ENCODE results near the gene CCDC146.
A peak's percentile ranks its signal among the peaks of the same experiment; 100 is the strongest.
"Not testable (repeated sequence)": the region's sequence is repeated elsewhere in the genome, so short reads cannot be mapped to it uniquely, and the experiment has no call there.

The CCDC146 gene

GRCh38 chr7:77154917-77155464 is 32.6 kb downstream of the CCDC146 start:
- not testable (repeated sequence) for DNase-seq

GRCh38 chr7:77155601-77156377 is 33.4 kb downstream of the CCDC146 start:
- not testable (repeated sequence) for DNase-seq

DNA sequence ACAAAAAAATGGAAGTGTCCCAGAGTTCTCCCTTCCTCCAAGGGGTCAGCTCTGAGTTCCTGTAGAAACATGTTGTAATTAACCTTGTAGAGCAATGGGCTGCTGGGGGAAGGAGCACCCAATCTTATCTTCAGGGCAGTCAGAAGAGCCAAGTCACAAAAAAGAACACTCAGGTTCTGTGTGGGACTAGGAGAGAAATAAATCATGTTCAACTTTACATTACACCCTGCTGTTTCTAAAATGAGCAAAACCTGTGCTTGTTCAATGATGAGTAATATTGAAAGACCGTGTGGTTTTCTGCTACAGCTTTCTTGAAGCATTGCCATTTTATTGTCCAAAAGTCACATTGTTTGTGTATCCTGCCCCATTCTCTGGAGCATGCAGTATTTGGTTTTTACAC is 34.6 kb downstream of the CCDC146 start:
- not testable (repeated sequence) for DNase-seq

- no peak for DNase-seq
These were observed 35.0 kb downstream of the CCDC146 start for GRCh38 chr7:77157446-77157845.

DNA sequence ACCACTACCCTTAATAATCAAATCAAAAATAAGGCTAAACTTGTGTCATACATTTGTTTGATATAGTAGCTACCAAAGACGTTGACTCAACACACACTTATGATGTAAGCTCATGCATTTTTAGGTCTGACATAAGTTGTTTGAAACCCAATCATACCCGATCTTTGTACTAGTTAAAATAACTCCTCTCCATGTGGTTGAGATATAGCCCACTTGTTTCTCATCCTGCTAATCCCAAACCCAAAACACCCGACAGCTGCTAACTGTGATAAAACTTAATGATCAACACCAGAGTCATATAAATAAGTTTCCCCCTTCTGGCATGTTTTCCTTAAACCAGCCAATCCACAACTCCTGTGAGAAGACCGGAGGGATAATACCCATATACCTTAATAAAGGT is 48.7 kb downstream of the CCDC146 start:
- not testable (repeated sequence) for DNase-seq

DNA sequence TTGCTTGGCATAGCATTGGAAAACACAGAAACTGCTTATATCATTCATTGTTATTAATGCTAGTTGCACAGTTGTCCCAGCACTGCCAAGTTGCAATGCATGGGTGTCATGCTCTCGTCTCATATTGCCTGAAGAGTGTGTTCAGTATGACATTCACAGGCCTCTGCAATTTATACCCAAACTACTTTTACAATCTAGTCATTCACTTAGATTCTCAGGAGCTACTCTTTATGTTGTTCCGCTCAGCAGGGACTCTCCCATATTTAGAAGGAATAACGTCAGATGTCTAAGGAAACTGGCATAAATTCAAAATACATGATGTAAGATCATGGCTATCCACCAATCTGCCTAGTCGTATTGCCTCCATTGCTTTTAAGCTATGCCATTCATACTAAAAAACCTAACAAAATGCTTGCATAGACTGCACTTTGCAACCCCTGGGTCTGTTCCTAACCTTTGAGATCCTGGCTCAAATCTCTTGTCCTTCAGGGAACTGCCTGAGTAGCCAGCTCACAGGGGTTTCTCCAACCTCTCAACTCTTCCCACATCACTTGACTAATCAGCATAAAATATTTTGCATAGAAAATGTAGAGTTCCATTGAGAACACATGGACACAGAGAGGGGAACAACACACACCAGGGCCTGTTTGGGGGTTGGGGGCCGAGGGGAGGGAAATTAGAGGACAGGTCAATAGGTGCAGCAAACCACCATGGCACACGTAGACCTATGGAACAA is 50.2 kb downstream of the CCDC146 start:
- not testable (repeated sequence) for DNase-seq

- DNase-seq: not testable (repeated sequence)
These were observed 52.0 kb downstream of the CCDC146 start for GRCh38 chr7:77174418-77174817.

GRCh38 chr7:77175274-77175800 is 52.9 kb downstream of the CCDC146 start:
- not testable (repeated sequence) for DNase-seq

DNA sequence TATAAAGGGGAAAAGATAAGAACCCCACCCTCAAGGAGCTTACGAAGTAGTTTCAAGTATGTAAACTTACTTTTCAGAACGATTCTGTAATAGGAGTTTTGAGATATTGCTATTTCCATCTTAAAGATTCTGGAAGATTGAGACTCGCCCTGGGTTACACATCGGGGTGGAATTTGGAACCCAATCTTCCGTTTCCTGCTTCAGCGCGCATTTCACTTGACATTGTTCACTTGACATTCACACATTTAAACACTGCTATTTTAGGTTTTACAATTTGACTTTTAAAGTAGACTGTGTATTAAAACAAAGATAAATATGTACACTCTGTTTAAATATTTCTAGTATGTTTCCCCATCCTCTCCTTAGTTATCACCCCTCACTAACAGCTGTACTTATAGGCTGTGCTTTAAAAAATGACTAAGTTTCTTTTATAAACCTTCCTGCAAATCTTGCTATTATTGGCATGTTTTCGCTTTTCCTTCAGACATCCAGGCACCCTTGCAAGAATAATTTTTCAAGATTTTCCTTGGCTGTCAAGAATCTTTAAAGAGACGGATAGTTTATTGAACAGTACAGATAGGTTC is 55.0 kb downstream of the CCDC146 start:
- not testable (repeated sequence) for DNase-seq

DNA sequence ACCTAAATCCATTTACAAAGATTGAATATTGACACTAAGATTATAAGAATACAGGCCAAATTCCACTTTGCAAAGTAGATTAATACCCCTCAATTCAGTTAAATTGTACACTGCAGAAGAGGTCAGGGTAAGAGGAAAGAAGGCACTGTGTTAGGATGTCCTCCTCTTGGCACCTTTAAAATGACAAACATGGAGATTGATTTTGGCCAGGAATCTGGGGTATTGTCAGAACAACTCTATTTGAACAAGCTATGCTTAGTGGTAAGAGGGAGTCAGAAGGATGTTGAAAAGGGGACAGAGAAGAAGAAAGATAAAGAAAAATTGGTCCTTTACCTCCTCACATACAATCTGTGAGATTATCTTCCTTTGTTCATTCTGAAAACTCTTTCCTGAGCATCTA is 55.6 kb downstream of the CCDC146 start:
- not testable (repeated sequence) for DNase-seq

GRCh38 chr7:77181015-77181595 is 58.7 kb downstream of the CCDC146 start:
- no peak for DNase-seq

DNA sequence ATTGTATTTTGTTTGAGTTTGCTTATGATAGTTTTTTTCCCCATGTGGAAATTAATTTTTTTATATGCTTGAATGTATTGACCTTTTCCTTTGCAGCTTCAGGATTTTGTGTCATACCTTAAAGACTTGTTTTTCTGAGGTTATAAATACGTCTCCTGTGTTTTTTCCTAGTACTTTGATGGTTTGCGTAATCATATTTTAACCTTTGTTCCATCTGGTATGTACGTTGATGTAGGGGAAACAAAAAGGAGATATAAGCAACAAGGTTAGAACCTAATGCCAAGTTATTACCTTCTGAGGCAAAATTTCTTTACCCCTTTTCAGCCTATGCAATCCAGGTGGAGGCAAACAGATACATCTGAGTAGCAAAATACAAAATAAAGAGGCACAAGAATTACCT is 59.3 kb downstream of the CCDC146 start:
- no peak for DNase-seq

DNA sequence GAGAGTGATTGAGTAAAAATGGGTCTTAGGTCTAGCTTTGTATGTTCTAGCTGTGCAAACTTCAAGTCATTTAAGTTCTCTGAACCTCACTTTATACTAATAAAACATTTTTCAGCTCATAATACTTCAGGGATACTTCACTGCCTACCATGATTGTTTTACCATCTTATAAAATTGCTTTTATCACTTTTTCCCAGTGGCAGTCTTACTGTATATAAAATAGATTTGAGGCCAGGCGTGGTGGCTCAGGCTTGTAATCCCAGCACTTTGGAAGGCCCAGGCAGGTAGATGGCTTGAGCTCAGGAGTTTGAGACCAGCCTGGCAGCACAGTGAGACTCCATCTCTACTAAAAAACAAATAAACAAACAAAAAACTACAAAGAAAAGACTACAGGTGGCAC is 59.8 kb downstream of the CCDC146 start:
- DNase-seq: no peak

DNA sequence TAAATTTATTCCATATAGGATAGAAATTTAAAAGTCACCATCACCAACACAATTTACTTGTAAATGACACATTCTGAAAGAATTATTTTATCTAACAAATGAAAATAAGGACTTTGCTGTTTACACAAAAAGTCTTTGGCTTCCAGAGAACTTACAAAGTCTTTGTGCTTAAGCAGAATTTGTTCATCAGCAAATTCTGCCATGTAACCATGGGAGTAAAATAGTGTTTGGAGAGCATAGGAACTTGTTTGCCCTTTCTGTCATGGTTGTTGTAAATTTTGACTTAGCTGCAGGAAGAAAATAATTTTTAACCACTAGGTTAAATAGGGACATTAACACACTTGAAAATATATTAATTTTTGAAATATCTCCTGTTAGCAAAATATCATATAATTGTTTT is 62.0 kb downstream of the CCDC146 start:
- DNase-seq: no peak

GRCh38 chr7:77184990-77185389 is 62.6 kb downstream of the CCDC146 start:
- DNase-seq: no peak

GRCh38 chr7:77185866-77186265 is 63.5 kb downstream of the CCDC146 start:
- no peak for DNase-seq

DNA sequence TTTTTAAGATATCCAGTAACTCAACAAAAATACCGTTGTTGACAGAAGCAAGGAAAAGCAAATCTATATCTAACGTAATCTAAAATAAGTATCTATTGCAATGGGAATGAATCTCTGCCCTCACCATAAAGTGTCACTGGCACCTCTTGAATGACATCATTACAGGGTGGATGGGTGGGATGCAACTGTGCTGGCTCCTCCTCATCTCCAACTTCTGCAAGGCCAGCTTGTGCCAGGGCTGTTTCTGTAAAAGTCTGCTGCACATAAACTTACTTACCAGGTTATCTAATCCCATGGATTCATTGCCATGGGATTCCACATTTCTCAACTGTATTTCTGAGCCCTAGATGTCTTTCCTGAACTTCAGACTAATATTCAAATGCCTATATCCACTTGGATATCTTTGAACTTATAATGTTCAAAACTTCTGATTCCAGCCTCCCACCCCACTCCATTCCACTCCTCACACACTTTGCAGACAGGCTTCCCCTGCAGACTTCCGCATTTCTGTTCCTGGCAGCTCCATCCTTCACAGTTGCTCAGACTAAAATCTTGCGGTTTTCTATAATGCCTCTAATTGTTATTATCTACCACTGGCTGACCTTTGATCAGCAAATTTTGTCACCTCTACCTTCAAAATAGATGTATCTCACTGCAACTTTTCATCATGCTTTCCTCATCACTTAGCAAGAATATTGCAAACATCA is 66.5 kb downstream of the CCDC146 start:
- no peak for DNase-seq

- DNase-seq: no peak
These were observed 74.7 kb downstream of the CCDC146 start for GRCh38 chr7:77197141-77197540.

- peak; percentile 65 for DNase-seq
These were observed 76.9 kb downstream of the CCDC146 start, which contains the start of gene FGL2 for GRCh38 chr7:77199013-77199966. Gene FGL2 (minus strand): TSS chr7:77199819. CDS start chr7:77199793, 26 bp downstream.

DNA sequence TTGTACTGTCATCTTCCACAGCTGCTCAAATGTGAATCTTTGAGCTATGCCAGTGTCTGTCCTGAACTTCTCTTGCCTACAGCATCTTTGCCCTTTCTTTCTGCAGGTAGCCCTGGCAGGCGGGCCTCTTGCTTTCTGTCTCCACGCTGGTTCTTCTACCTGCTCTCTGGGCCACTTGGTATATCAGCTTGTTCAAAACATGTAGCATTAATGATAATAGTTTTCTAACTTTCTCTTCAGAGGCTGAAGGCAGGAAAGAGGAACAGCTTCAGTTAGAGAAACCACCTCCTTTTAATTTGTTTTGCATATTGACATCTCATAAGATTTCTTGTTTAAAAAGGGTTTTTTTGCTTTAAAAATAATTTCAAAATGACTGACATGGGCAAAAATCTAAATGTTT is 78.1 kb downstream of the CCDC146 start:
- no peak for DNase-seq

- DNase-seq: no peak
These were observed 80.1 kb downstream of the CCDC146 start for GRCh38 chr7:77202481-77202976.
